ENCODE measurements around the gene DAB2IP.

DNA sequence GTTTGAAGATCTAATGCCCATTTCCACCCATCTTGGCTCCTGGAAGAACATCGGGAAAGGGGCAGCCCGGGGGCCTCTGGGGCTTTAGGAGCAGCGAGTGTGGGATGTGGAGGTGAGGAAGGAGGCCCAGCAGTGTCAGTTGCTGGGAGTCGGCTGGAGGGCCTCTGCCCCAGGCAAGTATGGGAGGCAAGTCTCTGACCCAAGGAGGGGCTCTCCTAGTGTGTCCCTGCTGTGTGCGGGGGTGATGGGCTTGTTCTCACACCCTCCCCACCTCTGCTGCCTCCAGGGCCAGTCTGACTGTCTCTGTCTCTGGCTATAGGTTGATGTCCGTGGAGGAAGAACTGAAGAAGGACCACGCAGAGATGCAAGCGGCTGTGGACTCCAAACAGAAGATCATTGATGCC lies 129.7 kb downstream of the DAB2IP start:
- TF ChIP-seq, protein P1, sequence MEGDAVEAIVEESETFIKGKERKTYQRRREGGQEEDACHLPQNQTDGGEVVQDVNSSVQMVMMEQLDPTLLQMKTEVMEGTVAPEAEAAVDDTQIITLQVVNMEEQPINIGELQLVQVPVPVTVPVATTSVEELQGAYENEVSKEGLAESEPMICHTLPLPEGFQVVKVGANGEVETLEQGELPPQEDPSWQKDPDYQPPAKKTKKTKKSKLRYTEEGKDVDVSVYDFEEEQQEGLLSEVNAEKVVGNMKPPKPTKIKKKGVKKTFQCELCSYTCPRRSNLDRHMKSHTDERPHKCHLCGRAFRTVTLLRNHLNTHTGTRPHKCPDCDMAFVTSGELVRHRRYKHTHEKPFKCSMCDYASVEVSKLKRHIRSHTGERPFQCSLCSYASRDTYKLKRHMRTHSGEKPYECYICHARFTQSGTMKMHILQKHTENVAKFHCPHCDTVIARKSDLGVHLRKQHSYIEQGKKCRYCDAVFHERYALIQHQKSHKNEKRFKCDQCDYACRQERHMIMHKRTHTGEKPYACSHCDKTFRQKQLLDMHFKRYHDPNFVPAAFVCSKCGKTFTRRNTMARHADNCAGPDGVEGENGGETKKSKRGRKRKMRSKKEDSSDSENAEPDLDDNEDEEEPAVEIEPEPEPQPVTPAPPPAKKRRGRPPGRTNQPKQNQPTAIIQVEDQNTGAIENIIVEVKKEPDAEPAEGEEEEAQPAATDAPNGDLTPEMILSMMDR (IDR thresholded peaks at IDR 0.05), result no peak
- TF ChIP-seq POLR2AphosphoS5 (IDR thresholded peaks at IDR 0.05), result no peak

All from stomach (tissue), 4 donors.